HG03432 (cell line): Measurements from ENCODE around the gene CDHR2.
"Not testable (repeated sequence)": the region's sequence is repeated elsewhere in the genome, so short reads cannot be mapped to it uniquely, and the experiment has no call there.

ENCODE experiments used
- ATAC-seq: cut with Tn5 transposase; IDR thresholded peaks from one replicate; pipeline ENCODE4 v1.9.1; 2021; ENCODE audit warnings: mild to moderate bottlenecking, moderate library complexity; ENCODE audit not compliant: unreplicated experiment

The CDHR2 gene

GRCh38 chr5:176538230-176538988 is 10.7 kb upstream of the CDHR2 start:
- ATAC-seq = no peak

DNA sequence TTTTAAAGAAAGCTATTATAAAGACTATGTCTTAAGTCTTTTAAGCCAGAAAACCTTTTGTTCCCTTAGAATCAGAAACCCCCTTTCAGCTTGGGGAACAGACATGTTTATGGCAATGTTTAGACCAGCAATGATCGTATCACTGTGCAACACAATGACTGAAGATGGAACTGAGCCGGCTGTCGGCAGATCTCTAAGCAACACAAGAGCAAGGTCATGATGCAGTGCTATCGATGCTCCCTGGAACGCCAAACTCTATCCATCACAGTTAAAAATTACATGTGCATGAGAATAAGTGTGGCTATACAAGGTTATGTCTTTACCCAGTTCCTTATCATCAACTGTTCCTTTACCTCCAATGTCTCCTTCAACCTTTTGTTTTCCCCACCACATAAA is 10.2 kb upstream of the CDHR2 start:
- ATAC-seq = no peak

DNA sequence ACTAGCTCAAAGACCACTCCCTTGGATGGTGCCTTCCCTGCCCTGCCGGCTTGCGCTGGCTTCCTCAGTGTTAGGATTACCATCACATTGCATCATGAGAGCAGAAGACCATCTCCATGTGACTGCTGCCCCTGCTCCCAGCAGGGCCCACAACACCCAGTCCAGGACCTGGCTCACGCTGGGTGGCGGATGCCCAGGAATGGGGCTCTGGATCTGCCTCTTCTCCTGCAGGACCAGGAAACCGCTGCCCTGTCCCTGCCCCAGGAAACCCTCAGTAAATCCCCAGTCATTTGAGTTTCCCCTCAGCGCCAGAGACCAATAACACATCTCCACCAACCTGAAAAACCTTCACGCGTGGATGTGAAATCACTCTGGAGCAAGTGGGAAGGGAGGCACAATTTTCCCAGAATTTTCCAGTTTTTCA is 8.7 kb upstream of the CDHR2 start:
- no peak for ATAC-seq

DNA sequence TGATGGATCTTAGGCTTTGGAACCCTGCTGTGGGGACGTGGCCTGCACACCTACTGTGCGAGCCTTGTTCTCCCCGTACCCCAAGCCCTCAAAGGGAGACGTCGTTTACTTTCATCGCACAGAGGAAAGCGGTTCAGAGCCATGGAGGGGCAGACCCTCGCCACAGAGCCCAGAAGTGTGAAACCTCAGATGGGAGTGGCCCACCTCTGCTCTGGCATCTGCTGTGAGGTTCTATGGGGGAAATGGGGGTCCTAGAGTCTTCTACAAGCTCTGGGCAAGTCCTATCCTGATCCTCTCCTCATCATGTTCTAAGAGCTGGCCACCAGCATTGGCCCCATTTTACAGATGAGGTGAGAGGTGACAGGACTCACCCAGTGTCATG is 8.2 kb upstream of the CDHR2 start:
- no peak for ATAC-seq

- ATAC-seq = no peak
These were observed 7.6 kb upstream of the CDHR2 start for GRCh38 chr5:176541338-176542134.

DNA sequence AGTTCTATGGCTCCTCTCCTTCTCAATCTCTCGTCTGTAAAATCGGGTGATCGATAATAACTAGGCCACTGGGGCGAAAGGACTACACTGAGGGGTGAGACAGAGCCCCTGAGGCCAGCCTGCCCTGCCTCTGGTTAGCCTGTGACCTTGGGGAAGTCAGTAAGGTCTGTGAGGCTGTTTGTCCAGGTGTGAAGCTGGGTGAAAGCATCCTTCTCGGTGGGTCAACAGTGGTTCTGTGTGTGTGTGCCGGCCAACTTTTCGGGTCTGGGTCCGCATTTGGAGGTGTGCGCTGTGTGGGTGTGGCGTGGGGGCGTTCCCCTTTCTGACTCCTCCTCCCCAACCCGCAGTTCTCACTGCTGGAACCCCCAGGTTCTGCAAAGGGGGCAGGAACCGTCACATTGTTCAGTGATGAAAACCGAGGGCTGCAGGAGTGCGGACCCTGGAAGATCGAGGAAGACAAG is 7.0 kb upstream of the CDHR2 start:
- ATAC-seq = no peak

GRCh38 chr5:176542596-176543427 is 6.3 kb upstream of the CDHR2 start:
- peak; percentile 54 for ATAC-seq

- ATAC-seq = peak; percentile 73
These were observed 5.5 kb upstream of the CDHR2 start for GRCh38 chr5:176543428-176544182.

DNA sequence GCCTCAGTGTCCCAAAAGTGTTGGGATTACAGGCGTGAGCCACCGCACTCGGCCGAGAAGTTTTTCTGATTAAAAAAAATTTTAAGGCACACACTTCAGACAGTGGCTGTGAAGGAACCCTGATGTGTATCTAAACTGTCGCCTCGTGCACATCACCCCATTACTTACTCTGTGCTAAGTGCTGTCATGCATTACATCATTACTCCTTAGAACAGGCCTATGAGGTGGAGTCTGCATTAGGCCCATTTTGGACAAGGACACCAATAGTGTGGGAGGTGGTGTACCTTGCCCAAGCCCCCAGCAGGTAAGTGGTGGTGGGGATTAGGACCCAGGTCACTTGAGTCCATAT is 3.8 kb upstream of the CDHR2 start:
- no peak for ATAC-seq

- no peak for ATAC-seq
These were observed 3.2 kb upstream of the CDHR2 start for GRCh38 chr5:176545737-176546509.

- ATAC-seq = no peak
These were observed 1.3 kb upstream of the CDHR2 start for GRCh38 chr5:176547802-176548201.

- ATAC-seq = no peak
These were observed 729 bp downstream of the CDHR2 start for GRCh38 chr5:176549871-176550270.

DNA sequence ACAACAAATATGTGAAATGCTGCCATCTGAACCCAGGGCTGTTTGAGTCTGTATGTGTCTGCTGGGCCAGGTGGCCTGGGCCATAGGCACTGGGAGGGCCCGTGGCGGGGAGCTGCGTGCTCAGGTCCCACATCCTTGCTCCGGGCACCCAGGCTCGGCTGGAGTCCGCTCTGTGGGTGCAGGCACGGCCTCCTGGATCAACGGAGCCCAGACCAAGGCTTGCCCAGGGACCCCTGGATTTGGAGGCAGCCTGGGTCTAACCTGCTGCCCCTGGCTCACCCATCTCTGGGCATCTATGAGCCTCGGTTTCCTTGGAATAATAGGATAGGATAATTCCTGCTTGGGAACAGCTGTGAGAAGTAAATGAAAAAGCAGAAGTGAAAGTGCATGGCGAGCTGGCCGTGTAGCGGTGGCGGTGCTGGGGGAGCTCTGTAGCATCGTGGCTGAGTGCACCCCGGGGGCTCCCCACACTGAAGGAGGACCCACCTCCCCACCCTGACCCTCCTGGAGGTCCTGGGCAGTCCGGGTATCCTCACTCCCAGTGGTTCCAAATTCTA is 1.2 kb downstream of the CDHR2 start:
- ATAC-seq = peak; percentile 49

DNA sequence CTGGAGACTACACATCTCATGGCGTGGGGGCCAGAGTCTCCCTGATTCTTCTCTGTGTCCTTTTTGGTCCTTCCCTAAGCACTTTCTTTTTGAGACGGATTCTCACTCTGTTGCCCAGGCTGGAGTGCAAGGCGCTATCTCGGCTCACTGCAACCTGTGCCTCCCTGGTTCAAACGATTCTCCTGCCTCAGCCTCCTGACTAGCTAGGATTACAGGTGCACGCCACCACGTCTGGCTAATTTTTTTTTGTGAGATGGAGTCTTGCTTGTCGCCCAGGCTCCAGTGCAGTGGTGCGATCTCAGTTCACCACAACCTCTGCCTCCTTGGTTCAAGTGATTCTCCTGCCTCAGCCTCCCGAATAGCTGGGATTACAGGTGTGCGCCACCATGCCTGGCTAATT is 1.8 kb downstream of the CDHR2 start:
- ATAC-seq = not testable (repeated sequence)

GRCh38 chr5:176552332-176552869 is 3.3 kb downstream of the CDHR2 start:
- no peak for ATAC-seq

GRCh38 chr5:176553260-176554085 is 4.3 kb downstream of the CDHR2 start:
- no peak for ATAC-seq

- no peak for ATAC-seq
These were observed 8.7 kb downstream of the CDHR2 start for GRCh38 chr5:176557846-176558245.

GRCh38 chr5:176559683-176560082 is 10.5 kb downstream of the CDHR2 start:
- no peak for ATAC-seq
